Stimulated activated CD8-positive, alpha-beta memory T cell treated with anti-CD3 and anti-CD28 coated beads, Interleukin-7, amount 100 ng/mL, for 1 hour (primary cell): Measurements from ENCODE around the gene PGAP3.

Source experiments
- DNase-seq, 2 donors: peaks; one replicate each; pipeline ENCODE4 v3.0.0-alpha.2; 2020; ENCODE audit warnings: low read depth in 2 of 2

Gene PGAP3

DNA sequence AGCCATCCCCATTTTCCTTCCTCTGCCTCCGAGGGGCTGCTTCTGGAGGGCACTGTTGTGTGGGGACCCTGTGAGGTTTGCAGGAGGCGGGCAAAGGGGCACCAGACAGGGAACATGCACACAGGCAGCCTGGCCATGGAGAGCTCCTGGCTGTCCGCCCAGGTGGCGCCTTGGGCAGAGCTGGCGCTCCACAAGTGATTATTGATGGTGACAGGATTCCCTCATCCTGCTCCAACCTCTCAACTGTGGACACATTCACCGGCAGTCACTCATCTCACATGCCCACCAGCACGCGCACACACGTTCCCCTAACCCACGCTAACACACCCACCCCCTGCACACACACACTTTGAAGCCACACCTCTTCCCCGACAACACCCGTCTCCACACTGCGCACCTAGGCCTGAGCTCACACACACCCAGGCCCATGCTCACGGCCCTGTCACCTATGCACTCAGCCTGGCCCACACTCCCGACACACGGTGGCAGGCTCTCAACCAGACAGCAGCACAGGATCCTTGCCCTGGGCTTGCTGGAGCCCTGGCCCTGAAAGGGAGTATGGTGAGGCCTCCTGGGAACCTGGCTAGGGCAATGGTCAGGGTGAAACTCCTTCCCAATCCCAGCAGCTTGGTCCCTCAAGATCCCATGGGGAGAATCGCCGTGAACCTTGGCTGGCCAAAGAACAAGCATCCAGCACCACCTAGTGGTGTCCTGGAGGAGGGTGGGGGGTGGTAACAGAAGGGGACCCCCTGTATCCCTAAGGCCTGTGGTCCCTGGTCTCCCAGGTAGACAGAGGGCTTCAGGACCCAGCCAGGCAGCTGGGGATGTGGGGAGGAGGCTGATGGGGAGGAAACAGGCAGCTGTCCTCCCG is 16.0 kb downstream of the PGAP3 start:
- no peak for DNase-seq

DNA sequence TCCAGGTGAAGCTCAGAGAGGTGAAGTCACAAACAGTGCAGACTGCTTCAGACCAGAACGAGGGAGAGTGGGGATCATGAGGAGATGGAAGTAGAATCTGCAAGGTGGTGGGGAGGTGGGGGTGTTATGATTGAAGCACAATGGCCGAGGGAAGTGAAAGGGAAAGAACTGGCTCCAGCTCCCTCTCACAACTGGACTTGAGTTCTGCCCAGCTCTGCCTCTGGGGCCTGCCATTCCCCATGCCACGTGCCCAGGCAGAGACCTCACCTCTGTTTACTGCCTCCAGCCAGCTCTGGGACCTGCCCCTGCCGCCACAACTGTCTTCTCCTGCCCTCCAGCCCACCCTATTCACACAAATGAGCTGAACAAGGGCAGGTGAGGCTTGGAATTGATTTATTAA is 17.1 kb downstream of the PGAP3 start:
- DNase-seq, result no peak

DNA sequence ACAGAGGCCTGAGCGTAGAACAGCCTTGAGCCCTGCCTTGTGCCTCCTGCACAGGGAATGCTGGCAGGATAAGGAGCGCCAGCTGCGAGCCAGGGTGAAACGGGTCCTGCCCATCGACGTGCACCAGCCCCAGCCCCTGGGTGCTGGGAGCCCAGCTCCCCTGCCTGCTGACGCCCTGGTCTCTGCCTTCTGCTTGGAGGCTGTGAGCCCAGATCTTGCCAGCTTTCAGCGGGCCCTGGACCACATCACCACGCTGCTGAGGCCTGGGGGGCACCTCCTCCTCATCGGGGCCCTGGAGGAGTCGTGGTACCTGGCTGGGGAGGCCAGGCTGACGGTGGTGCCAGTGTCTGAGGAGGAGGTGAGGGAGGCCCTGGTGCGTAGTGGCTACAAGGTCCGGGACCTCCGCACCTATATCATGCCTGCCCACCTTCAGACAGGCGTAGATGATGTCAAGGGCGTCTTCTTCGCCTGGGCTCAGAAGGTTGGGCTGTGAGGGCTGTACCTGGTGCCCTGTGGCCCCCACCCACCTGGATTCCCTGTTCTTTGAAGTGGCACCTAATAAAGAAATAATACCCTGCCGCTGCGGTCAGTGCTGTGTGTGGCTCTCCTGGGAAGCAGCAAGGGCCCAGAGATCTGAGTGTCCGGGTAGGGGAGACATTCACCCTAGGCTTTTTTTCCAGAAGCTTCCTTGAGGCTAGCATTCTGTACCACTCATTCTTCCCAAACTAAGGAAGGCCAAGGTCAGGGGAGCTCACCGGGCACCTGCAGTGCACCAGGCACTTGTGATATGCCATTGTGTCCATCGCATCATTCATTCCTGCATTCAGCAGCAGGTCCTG is 17.7 kb downstream of the PGAP3 start:
- DNase-seq, result no peak

DNA sequence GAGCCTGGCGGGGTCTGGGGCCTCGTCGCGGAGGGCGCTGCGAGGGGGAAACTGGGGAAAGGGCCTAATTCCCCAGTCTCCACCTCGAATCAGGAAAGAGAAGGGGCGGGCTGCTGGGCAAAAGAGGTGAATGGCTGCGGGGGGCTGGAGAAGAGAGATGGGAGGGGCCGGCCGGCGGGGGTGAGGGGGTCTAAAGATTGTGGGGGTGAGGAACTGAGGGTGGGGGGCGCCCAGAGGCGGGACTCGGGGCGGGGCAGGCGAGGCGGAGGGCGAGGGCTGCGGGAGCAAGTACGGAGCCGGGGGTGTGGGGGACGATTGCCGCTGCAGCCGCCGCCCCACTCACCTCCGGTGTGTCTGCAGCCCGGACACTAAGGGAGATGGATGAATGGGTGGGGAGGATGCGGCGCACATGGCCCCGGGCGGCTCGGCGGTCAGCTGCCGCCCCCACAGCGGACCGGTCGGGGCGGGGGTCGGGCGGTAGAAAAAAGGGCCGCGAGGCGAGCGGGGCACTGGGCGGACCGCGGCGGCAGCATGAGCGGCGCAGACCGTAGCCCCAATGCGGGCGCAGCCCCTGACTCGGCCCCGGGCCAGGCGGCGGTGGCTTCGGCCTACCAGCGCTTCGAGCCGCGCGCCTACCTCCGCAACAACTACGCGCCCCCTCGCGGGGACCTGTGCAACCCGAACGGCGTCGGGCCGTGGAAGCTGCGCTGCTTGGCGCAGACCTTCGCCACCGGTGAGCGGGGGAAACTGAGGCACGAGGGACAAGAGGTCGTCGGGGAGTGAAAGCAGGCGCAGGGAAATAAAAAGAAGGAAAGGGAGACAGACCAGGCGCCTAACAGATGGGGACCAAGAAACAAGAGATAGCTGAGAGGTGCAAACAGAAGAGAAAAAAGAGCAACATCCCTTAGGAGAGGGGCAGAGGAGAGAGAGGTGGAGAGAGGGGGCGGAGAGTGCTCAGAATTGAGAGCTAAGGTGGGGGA is 19.6 kb downstream of the PGAP3 start, which contains the start of gene PNMT:
TSS of gene PNMT (plus strand) at position 509 of the 980 bp plus-strand sequence. CDS start at position 532, 23 bp downstream.
- DNase-seq, result peak in 1 of 2 donors; percentile 50

DNA sequence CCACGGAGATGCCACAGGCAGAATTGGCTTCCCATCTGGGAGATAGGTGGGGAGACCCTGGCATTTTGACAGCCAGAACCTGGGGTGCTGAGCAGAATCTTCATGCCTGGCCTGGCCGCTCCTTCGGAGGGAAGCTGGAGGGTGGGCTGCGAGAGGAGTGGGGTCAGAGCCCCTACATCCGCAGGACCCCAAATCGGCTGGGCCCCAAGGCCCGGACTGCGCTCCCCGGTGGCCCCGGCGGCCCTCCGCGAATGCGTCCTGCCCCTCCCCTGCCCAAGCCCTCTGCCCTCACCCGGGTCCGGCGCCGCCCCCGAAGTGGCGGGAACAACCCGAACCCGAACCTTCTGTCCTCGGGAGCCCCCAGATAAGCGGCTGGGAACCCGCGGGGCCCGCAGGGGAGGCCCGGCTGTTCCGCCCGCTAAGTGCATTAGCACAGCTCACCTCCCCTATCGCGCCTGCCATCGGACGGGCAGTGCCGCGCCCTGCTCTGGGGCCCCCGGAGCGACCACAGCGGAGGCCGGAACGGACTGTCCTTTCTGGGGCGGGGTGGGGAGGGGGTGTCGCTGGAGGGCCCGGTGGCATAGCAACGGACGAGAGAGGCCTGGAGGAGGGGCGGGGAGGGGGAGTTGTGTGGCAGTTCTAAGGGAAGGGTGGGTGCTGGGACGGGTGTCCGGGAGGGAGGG is 20.5 kb downstream of the PGAP3 start:
- DNase-seq, result no peak

DNA sequence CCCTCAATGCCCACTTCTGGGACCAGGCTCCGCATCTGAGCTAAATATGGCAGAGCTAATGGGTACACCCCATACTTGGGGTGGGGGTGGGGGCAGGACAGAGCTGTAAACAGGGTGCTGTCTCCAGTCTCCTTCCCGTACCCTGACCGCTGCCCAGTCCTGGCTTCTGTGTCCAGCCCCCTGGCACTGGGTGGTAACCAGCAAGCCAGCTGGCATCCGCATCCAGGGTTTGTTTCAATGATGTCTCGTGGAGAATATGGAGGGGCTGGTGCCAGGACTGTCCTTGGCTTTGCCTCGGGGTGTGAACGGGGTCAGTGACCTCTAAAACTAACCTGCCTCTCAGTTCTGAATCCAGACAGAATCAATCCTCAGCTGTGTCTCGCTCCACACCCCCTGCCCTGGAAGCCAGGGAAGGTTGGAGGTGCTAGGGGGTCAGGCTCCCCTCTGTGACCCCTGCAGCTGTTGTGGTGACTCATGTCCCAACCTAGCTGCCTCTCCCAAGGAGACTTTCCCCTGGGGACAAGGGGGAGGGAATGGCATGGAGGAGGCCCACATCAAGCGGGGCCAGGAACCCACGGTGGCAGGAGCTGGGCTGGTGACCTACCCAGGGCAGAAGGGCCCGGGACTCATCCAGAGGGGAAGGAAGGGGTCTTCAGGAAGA is 21.1 kb downstream of the PGAP3 start:
- DNase-seq, result no peak

DNA sequence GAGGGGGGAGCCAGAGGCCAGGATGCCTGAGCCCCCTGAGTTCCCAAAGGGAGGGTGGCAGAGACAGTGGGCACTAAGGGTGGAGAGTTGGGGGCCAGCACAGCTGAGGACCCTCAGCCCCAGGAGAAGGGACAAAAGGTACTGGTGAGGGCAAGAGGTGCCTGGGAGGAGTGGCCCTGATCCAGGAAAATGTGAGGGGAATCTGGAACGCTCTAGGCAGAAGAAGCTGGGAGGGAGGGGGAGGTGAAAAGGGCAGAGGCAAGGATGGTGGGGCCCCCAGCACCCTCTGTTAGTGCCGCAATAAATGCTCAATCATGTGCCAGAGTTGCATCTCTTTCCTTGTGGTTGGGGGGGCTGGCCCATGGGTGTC is 21.6 kb downstream of the PGAP3 start:
- DNase-seq, result no peak

DNA sequence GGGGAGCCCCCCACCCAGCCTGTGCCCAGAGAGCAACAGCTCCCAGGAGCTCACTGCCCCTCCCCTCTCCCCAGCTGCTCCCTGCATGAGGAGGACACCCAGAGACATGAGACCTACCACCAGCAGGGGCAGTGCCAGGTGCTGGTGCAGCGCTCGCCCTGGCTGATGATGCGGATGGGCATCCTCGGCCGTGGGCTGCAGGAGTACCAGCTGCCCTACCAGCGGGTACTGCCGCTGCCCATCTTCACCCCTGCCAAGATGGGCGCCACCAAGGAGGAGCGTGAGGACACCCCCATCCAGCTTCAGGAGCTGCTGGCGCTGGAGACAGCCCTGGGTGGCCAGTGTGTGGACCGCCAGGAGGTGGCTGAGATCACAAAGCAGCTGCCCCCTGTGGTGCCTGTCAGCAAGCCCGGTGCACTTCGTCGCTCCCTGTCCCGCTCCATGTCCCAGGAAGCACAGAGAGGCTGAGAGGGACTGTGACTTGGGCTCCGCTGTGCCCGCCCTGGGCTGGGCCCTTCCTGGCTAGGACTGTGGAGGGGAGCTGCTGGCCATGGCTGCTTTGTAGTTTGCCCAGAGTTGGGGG is 22.1 kb downstream of the PGAP3 start:
- no peak for DNase-seq

DNA sequence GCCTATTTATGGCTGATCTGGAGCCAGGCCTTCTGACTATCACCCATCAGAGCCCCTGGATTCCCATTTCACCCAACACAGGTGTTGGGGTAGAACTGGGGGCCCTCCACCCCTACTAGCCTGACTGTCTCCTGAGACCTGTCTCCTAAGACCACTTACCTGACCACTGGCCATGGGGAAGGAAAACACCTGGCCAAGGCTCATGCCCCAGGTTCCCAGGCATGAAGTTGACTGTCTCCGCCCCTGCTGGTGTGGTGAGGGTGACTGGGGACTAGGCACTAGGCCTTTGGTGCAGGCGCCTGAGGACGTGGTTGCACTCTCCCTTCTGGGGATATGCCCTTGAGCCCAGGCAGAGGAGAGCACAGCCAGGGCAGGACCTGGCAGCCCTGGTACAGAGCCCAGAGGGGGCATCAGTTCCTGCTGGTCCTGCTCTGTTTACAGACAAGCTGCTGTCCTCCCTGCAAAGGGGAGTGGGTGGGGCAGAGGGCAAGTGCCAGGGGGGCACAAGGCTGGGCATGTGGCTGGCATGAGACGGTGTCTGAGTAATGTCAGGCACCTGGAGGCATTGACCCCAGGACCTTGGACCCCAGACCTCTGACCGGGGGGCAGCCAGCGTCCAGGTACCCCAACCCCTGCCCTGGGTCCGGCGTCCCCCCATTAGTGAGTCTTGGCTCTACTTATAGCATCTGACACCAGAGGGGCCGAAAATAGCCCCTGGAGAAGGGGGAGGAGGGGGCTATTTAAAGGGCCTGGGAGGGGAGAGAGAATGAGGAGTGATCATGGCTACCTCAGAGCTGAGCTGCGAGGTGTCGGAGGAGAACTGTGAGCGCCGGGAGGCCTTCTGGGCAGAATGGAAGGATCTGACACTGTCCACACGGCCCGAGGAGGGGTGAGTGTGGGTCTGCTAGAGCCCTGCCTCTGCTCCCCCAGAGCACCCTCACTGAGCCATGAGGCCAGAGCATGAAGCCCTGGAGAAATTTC is 23.0 kb downstream of the PGAP3 start, which contains the start of gene TCAP:
TSS of gene TCAP (plus strand) at position 769 of the 981 bp plus-strand sequence. CDS start at position 780, 11 bp downstream.
- no peak for DNase-seq

DNA sequence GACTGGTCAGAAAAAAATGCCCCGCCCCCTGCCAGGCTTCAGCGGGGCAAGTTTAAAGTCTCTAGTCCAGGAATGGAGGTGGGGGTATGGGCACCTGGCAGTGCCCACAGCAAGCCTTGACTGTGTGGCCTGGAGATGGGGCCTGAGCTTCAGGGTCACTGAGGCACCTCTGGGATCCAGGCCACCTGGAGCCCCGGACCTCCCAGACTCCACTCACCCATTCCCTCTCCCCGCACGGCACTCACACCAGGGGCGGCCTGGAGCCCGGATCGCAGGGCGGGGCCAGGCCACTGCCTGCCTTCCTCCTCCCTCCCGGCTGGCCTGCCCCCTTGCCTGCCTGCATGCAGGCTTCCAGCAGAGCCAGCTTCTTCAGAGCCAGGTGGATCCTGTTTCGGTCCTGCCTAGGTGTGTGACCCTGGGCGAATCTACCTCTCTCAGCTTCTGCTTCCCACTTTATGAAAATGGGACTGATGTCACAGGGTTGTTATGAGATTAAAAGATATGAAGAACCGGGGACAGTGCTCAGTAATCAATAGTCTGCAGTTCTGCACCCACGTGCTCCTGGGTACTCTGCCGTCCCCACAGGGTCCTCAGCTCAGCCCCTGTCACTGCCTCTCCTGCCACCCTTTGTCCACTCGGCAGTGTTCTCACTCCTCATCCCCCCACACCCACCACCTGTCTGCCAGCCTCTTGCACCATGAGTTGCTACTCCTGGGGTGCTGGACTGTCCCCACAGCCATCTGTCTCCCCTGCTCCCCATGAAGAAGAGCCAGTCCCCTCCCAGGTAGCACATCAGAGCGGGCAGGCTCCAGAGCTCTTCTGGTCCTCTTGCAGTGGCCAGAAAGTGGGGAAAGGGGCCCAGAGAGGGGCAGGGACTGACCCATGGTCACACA is 23.9 kb downstream of the PGAP3 start:
- no peak for DNase-seq

DNA sequence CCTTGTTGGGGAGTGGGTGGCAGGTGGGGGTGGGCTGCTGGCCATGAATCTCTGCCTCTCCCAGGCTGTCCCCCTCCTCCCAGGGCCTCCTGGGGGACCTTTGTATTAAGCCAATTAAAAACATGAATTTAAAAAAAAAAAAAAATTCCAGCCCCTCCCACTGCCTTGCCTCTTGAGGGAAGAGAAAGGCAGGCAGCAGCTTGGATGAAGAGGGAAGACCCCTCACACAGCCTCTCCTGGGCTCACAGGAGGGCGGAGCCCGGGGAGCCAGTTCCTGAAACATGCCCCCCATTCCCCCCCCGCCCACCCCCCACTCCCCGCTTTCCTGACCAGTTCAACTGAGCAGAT is 24.5 kb downstream of the PGAP3 start:
- no peak for DNase-seq

DNA sequence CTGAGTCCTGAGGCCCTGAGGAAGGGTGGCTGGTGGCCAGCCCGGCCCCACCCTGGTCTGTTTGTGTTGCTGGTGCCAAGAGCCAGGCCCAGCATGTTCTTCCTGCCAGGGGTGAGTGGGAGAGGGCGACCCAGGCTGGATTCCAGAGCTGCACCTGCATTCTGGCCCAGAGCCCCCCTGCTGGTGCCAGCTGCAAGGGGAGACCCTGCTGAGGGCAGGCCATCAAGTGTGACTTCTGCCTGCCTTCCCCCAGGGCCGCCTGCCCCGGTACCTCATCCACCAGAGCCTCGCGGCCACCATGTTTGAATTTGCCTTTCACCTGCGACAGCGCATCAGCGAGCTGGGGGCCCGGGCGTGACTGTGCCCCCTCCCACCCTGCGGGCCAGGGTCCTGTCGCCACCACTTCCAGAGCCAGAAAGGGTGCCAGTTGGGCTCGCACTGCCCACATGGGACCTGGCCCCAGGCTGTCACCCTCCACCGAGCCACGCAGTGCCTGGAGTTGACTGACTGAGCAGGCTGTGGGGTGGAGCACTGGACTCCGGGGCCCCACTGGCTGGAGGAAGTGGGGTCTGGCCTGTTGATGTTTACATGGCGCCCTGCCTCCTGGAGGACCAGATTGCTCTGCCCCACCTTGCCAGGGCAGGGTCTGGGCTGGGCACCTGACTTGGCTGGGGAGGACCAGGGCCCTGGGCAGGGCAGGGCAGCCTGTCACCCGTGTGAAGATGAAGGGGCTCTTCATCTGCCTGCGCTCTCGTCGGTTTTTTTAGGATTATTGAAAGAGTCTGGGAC is 25.1 kb downstream of the PGAP3 start:
- DNase-seq, result no peak

DNA sequence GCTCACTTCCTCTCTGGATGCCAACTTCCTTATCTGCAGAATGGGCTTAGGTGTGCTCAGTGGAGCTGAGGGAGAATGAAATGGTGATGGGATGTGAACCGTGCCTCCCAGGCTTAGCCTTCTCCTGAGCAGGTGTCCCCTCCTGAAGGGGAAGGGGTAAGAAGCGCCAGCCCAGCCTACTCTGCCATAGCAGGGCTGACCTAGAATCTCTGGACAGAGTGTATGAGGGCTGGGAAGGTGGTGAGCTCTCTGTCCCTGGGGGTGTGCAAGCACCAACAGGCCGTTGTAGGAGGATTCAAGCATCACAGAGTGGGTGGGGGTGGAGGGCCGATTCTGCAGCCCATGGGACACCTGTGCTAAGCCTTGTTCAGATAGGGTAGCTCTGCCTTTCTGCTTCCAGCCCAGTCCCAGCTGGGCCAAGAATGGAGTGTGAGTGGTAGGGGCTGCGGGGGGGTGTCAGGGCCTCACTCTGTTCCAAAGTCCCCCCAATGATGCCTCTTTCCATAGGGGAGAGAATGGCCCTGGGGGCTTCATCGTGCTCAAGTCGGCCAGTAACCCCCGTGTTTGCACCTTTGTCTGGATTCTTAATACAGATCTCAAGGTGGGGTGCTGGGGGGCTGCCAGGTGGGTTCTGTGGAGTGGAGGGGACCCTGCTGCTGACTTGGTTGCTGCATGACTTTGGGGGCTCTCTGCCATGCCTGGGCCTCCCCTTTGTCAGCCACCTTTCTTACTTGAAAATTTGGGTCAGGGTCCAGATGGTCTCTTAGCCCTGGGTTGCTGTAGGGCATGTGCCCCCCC is 25.9 kb downstream of the PGAP3 start:
- DNase-seq, result no peak

DNA sequence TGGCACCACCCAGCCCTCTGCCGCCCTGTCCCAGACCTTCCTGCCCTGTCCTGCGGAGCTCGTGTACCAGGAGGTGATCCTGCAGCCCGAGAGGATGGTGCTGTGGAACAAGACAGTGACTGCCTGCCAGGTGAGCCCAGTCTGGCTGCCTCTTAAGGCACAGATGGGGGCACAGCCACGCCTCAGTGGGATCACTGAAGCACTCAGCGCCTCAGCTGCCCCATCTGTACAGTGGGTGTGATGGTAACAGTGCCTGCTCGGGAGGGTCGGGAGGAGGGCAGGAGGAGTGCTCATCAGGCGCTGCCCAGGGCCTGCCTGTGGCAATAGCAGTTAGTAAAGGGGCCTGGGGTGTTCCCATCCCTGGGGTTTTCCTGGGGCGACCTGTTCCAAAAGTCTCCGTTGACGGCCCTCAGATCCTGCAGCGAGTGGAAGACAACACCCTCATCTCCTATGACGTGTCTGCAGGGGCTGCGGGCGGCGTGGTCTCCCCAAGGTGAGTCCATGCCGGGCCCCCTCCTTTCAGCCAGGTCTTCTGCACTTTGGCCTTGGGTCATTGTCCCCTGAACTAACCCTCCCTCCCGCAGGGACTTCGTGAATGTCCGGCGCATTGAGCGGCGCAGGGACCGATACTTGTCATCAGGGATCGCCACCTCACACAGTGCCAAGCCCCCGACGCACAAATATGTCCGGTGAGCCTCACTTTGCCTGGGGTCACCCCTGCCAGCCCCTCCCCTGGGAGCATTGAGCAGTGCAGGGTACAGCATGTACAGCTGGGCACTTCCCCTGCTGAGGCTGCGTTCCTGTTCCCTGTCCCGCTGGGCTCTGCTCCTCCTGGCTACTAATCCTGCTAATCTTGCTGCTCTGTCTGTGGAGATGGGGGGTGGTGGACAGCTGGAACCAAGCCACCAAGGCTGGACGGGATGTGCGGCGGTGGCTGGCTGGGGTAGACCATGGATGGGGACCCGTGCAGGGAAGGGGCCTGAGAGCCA is 27.2 kb downstream of the PGAP3 start:
- DNase-seq, result no peak

DNA sequence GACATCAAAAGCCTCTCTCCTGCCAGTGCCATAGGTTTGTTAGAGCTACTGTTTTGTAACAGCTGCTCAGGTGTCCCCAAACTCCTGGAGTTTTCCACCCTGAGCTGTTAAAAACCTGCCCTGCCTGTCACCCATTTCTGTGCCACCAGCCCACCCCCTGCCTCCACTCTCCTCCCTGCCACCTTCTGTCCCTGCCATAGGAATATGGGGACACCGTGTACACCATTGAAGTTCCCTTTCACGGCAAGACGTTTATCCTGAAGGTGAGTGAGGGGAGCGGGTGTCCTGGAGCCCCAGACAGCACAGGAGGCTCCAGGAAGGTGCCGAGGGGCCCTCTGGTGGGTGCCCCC is 27.9 kb downstream of the PGAP3 start:
- DNase-seq, result no peak
